HCT116 (cell line): ENCODE results near the gene GMPR2.

Experiments
- CTCF ChIP-seq, 3 experiments: fragments of 200-600 bp in 1 of 3; sonication (generic) in 1 of 3; IDR thresholded peaks in 2 of 3; conservative IDR thresholded peaks in 1 of 3; 2 replicates each; pipeline ENCODE4 v1.5.1; 2012 to 2017; ENCODE audit warnings: low read depth in 2 of 3, low read length in 2 of 3, antibody characterized with exemption in 1 of 3, borderline replicate concordance in 1 of 3, control low read depth in 1 of 3, mild to moderate bottlenecking in 1 of 3, mixed read lengths in 1 of 3, mixed run types in 1 of 3, moderate library complexity in 1 of 3; ENCODE audit not compliant: insufficient read depth in 1 of 3
- EGR1 ChIP-seq: IDR thresholded peaks from 2 replicates; pipeline ENCODE4 v1.6.1; 2012; ENCODE audit warnings: low read depth
- RAD21 ChIP-seq: IDR thresholded peaks from 2 replicates; pipeline ENCODE4 v1.6.1; 2012; ENCODE audit warnings: low read depth, mild to moderate bottlenecking
- SP1 ChIP-seq: IDR thresholded peaks from 2 replicates; pipeline ENCODE4 v1.6.1; 2012; ENCODE audit warnings: low read depth
- TCF7L2 ChIP-seq: IDR thresholded peaks from 2 replicates; pipeline ENCODE4 v1.7.0; 2011; ENCODE audit warnings: borderline replicate concordance, inconsistent platforms; ENCODE audit not compliant: insufficient read depth, insufficient read length; ENCODE audit errors: extremely low read depth
- ZNF274 ChIP-seq: fragments of 200-500 bp; sonication (Bioruptor generic); IDR thresholded peaks from 2 replicates; pipeline ENCODE4 v1.6.1; 2014; ENCODE audit warnings: mild to moderate bottlenecking, low read depth, low read length, inconsistent platforms

- TF ChIP-seq ZNF274 (no peak), SP1 (no peak), RAD21 (no peak), CTCF (IDR thresholded peaks at IDR 0.05 in 2 of 3, conservative IDR thresholded peaks at IDR 0.05 in 1 of 3; ENCODE audit: borderline replicate concordance in 1 of 3, insufficient read depth in 1 of 3, low read depth in 2 of 3, low read length in 2 of 3) (peak in 1 of 3 experiments; percentile 27; a peak in 1 of 6 replicates), EGR1 (no peak), TCF7L2 (no peak)
Measured at GRCh38 chr14:24251880-24252288, 19.2 kb downstream of the GMPR2 start.
